ENCODE results near the gene CAMK1D. TPM values are rescaled to one million over a fixed set of nuclear protein-coding genes. Genes with fewer than 3 reads are reported as not detected.

The CAMK1D gene
- total RNA-seq, 1 experiment from 2014 or later = 6.3 TPM

DNA sequence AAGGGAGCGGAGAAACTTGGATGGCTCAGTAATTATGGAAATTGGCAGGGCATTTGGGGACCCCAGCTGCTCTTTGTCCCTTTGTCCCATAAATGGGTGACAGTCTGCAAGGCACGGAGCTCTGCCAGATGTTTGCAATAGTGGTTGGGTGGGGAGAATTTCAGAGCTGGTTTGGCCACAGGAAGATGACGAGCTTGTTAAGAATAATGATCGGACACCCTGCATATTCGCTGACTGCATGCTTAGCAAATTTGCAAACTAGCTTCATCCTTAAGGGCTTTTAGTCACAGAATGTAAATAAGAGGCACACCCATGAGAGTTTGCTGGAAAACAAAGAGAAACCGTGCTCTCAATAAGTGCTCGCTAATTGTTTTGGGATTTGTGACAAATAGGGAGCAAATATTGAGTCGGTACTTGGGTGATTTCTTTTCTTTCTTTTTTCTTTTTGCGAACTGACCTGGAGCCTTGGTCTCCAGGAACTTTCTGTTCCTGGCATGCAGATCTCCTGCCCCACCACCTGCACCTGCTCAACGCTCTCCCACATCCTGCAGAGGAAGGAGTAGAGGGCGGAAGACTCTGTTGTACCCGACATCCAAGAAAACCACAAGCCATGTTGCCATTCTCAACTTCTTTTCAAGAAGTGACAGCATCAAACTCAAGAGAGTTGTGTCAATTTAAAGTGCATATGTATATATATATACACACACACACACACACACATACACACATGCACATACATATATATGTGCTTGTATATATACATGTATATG, 238.9 kb downstream of the CAMK1D start:
- Histone ChIP-seq H3K18ac (ENCODE audit: insufficient read length, low read depth, low read length) (no peak overlapping the region), H3K27ac (ENCODE audit: insufficient read length, low read depth, low read length) (no peak overlapping the region), H3K9ac (ENCODE audit: extremely low read depth, insufficient read length, low read length) (no peak overlapping the region), H2BK5ac (ENCODE audit: insufficient read length, low read length) (no peak overlapping the region), H4K91ac (ENCODE audit: insufficient read length, low read depth, low read length) (no peak overlapping the region), H3K56ac (ENCODE audit: insufficient read length, low read depth, low read length) (no peak overlapping the region), H4K8ac (replicated peaks; ENCODE audit: insufficient read length, low read depth, low read length) (no peak overlapping the region), H3K23ac (ENCODE audit: insufficient read length, low read depth, low read length) (no peak overlapping the region), H2BK120ac (ENCODE audit: low read depth, low read length, poor library complexity, severe bottlenecking) (no peak overlapping the region), H3K4me2 (ENCODE audit: insufficient read depth, insufficient read length, low read length) (no peak overlapping the region), H3K4ac (ENCODE audit: low read depth, low read length) (no peak overlapping the region), H3K27me3 (ENCODE audit: insufficient read depth, low read length) (no peaks in the 10 kb centered on the region), H2BK12ac (ENCODE audit: insufficient read length, low read depth, low read length) (no peak overlapping the region), H3K23me2 (ENCODE audit: insufficient read length, low read depth, low read length, poor library complexity, severe bottlenecking) (no peaks in the 10 kb centered on the region), H3K79me1 (ENCODE audit: insufficient read depth, low read depth, low read length, poor library complexity, severe bottlenecking) (no peaks in the 10 kb centered on the region), H4K20me1 (ENCODE audit: control insufficient read depth, insufficient read depth, insufficient read length) (no peaks in the 10 kb centered on the region), H3K9me3 (ENCODE audit: control insufficient read depth, low read depth, low read length) (no peaks in the 10 kb centered on the region), H2BK20ac (ENCODE audit: low read depth, low read length, poor library complexity, severe bottlenecking) (no peak overlapping the region), H3K79me2 (ENCODE audit: insufficient read depth, low read length) (no peaks in the 10 kb centered on the region), H3K4me1 (ENCODE audit: insufficient read depth, low read length) (no peaks in the 10 kb centered on the region), H4K5ac (ENCODE audit: insufficient read length, low read depth, low read length) (no peak overlapping the region), H3T11ph (ENCODE audit: low read length) (no peak overlapping the region), H2BK15ac (ENCODE audit: low read depth, low read length) (no peak overlapping the region), H3K14ac (ENCODE audit: insufficient read depth, low read length) (no peak overlapping the region), H2AFZ (ENCODE audit: low read length) (no peak overlapping the region), H2AK5ac (ENCODE audit: insufficient read length, low read length) (no peak overlapping the region)
- Mint-ChIP-seq H3K27ac (peak overlapping the region in 2 of 3 experiments; percentile 4 to 53; a peak in 1 of 7 replicates), H3K9me3 (peaks cover 0 to 2% of the 10 kb centered on the region in 2 experiments; a peak in 2 of 5 replicates), H3K36me3 (ENCODE audit: insufficient read depth in 1 of 3, low read depth in 3 of 3) (0 out of 7 replicates have a peak, but pooled peaks cover 0 to 3% (median 0%) of the 10 kb centered on the region in 3 experiments), H3K4me3 (no peak overlapping the region), H3K27me3 (ENCODE audit: low read depth) (no peaks in the 10 kb centered on the region), H3K4me1 (peaks cover 3 to 4% of the 10 kb centered on the region in 2 experiments; a peak in 3 of 4 replicates)
- DNase-seq = no peak
- 100% methylated on average over 1 of the region's 12 CpGs for WGBS (ENCODE audit: extremely low coverage, insufficient read length, low lambda C conversion rate)
- TF ChIP-seq, protein P1, sequence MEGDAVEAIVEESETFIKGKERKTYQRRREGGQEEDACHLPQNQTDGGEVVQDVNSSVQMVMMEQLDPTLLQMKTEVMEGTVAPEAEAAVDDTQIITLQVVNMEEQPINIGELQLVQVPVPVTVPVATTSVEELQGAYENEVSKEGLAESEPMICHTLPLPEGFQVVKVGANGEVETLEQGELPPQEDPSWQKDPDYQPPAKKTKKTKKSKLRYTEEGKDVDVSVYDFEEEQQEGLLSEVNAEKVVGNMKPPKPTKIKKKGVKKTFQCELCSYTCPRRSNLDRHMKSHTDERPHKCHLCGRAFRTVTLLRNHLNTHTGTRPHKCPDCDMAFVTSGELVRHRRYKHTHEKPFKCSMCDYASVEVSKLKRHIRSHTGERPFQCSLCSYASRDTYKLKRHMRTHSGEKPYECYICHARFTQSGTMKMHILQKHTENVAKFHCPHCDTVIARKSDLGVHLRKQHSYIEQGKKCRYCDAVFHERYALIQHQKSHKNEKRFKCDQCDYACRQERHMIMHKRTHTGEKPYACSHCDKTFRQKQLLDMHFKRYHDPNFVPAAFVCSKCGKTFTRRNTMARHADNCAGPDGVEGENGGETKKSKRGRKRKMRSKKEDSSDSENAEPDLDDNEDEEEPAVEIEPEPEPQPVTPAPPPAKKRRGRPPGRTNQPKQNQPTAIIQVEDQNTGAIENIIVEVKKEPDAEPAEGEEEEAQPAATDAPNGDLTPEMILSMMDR (conservative IDR thresholded peaks at IDR 0.05) = no peak

All from H9 (cell line).